GM19328 (cell line): ENCODE results near the gene RIMBP2.

Experiments
- ATAC-seq: cut with Tn5 transposase; IDR thresholded peaks from one replicate; pipeline ENCODE4 v1.9.1; 2021; ENCODE audit warnings: mild to moderate bottlenecking, moderate library complexity; ENCODE audit not compliant: unreplicated experiment

The RIMBP2 gene

GRCh38 chr12:130476451-130477135 is 239.5 kb downstream of the RIMBP2 start:
- ATAC-seq: no peak

DNA sequence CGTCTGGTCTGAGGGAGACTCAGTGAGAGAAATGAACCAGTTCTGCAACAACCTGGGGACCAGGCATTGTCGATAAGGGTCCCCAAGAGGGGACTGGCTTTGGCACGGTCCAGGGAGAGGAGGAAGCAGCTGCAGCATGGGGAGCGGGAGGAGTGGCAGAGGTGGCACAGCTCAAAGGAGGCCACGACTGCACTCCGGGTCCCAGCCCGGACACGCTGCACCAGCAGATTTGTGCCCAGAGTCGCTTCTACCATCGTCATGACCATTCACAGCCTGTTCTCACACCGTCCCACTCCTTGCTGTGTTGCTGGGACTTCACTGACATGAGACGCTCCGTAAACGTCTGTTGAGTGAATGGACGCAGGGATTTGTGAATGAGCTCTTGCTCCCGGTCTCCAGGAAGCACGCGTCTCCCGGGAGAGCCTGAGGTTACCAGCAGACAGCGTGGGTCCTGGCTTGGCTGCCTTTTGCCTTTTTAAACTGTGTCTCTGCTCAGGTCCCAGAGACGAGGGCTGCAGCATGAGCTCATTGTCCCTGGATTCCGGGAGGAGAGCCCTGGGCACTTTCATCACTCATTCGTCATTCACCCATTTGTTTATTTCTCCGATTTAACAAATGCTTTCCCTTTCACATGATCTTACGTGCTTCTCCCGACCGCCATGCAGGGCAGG is 241.4 kb downstream of the RIMBP2 start:
- ATAC-seq: no peak

GRCh38 chr12:130473266-130473665 is 242.8 kb downstream of the RIMBP2 start:
- no peak for ATAC-seq

GRCh38 chr12:130470969-130471368 is 245.1 kb downstream of the RIMBP2 start:
- ATAC-seq: no peak

DNA sequence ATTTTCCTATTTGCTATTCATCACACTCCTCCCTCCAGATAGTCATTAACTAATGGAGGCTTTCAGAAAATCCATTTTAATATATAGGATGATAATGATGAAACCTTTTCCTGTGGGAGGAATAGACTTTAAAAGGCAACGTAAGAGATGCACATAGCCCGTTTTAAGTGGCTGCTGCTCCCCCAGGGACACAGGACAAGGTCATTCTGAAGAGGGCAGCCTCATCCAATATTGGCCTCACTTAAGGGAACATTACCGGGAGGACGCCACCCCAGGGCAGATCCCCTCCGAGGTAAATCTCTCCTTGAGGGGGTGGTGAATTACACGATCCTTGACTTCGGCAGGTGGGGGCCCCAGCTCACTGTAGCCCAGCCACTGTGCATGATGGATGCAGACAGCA is 246.5 kb downstream of the RIMBP2 start:
- no peak for ATAC-seq

DNA sequence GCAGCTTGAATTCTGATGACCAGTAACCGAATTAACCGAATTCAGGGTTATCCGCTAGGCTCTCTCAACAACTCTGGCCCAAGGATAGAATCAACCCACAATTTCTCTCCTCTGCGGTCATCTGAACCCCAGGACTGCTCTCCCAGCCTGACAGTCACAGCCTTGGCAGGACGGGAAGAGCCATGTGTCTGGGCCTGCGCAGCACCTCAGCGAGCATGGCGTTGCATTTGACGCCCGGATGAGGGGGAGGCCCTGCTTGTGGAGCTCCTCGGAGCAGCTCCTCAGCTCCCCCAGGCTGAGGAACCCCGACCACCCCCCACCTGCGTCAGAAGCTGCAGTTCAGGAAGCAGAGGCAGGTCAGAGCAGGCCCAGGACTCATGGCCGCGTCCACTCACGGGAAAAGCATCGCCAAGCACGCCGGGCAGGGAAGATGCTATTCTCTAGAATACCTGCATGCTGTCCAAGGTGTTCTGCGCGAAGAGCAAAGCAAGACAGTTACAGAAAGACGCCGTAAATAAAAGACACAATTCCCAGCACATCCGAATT is 247.3 kb downstream of the RIMBP2 start:
- no peak for ATAC-seq

DNA sequence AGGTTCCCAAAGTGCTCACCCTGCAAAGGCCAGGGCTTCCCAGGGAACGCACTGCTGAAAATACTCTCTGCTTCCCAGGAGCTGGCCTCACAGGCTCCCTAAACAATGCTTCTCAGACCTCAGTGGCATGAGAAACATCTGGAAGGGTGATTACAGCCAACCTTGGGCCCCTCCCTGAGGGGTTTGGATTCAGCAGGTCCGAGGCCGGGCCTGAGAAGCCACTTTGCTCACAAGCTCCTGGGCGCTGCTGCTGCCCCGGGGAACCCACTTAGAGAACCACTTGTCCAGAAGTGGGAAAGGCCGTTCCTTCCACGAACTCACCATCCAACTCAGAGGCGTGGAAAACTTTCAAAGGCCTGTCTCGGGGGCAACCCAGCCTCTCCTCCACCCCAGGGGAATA is 247.9 kb downstream of the RIMBP2 start:
- no peak for ATAC-seq

DNA sequence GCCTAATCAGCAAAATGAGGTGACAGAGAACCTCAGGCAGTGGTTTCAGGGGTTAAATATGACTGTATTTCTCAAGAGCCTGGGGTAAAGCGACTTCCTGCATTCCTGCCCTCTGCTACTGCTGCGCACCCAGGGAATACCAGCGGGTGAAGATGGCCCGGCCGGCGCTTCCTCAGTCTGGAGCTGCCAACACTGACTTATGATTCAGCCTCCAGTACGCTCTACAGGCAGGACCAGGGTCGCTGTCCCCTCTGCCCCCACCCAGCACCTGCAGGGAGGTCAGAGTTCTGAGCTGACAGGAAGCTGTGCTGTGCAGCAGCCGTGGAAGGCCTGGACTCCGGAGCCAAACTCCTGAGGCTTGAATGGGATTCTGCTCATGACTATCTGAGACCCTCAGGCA is 250.5 kb downstream of the RIMBP2 start:
- ATAC-seq: no peak

DNA sequence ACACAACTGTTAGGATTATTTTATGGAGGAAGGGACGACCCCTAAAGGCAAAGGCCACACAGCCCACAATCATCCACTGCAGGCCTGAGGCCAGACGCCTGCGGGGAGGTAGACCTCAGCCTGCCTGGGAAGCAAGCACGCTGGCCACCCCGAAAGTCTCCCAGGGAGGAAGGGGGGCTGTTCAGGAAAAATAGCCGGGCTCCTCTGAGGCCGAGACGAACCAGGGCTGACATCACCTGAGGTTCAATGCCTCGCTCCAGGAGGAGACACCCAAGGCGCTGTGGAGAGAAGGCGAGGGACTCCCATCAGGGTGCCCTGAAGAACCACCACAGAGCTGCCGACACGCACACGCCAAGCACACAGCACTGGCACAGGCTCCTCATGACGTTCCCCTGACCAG is 251.1 kb downstream of the RIMBP2 start:
- no peak for ATAC-seq

DNA sequence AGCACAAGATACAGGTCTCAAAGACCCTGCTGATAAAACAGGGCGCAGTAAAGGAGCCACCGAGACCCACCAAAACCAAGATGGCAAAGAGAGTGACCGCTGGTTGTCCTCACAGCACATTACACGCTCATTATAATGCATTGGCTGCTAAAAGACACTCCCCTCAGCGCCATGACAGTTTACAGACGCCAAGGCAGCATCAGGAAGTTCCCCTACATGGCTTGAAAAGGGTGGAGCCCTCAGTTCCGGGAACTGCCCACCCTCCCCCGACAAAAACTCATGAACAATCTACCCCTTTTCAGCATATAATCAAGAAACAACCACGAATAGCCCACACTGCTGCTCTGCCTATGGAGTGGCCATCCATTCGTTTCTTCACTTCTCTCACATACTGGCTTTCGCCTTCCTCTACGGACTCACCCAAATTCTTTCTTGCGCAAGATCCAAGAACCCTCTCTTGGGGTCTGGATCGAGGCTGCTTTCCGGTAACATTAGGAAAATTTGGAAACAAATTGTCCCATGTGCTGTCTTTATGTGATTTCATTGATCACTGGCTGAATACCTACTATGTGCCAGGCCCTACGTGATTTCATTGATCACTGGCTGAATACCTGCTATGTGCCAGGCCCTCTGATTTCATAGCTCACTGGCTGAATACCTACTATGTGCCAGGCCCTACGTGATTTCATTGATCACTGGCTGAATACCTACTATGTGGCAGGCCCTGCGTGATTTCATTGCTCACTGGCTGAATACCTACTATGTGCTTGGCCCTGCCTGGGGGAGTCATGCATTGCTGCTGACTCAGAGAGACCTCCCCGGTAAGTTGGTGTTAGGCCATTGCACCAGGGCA is 252.1 kb downstream of the RIMBP2 start:
- no peak for ATAC-seq

GRCh38 chr12:130463275-130463658 is 252.8 kb downstream of the RIMBP2 start:
- no peak for ATAC-seq

DNA sequence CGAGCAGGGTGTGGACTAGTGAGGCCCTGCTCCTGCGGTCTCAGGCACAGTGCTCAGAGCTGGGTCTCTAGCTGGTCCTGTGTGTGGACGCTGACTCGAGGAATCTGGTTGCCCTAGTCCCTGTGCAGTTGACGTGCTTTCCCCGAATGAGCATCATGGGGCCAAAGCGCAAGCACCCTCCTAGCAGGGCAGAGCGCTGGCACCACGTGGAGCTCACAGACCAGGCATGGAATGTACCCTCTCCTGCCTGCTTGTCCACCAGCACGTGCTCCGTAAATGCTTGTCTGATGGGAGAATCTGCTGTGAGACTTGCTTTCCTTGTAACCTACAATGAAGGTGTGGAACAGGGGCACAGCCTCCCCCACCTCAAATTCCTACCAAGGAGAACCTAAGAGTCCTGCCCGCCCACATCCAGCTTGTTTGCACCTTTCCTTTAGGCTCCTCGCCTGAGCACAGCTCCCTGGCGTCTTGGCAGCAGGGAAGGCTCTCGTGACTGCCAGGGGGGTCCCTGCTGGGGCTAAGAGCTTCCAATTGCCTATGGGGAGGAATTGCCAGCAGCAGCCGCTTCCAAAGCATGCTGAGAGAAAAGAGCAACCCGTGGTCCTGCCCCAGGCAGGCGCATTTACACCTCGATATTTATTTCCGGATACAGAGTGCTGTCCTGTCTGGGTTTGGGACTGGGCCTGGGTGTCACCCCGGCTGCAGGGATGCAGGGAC is 253.4 kb downstream of the RIMBP2 start:
- no peak for ATAC-seq

GRCh38 chr12:130461839-130462557 is 254.1 kb downstream of the RIMBP2 start:
- ATAC-seq: no peak

DNA sequence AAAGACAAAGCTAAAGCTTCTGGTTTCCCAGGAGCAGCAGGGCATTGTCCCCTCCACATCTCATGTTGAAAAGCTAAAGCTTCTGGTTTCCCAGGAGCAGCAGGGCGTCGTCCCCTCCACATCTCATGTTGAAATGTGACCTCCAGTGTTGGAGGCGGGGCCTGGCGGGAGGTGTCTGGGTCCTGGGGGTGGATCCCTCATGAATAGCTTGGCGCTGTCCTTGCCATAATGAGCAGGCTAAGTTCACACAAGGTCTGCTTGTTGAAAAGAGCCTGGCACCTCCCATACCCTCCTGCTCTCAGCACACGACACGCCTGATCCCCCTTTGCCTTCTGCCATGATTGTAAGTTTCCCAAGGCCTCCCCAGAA is 254.7 kb downstream of the RIMBP2 start:
- no peak for ATAC-seq

DNA sequence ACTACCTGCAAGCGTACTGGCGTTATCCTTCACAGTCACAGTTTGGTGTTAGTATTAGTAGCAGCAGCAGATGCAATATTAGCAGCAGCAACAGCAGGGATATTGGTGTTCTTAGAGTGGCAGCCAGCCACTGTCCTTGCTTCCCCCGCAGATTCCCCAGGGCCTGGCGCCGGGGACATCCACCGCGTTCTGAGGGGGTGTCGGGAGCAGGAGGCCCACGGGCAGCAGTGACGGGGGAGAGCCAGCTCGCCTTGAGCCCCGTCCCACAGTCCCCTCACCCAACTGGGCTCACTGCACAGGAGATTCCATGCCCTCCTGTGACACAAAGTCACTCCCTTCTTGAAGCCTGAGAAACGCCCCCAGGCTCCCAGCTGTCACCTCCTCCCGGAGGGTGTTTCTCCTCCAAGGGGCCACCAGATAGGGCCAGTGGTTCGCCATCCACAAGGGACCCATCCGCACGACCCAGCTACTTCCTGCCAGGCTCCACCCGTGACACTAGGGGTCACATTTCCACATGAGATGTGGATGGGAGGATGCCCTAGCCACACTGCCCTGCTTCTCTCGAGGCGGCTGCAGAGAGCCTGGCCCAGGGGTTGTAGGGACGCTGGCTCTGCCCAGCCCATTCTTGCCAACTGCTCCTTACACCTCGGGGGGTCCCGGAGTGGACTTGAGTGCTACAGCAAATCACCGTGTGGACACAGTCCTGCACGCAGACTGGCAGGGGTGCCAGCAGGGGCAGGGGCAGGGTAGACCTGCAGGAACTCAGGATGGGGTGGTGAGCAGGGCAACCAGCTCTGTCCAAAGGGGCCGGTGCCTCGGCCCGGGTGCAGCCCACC is 255.3 kb downstream of the RIMBP2 start:
- no peak for ATAC-seq

GRCh38 chr12:130459916-130460315 is 256.2 kb downstream of the RIMBP2 start:
- ATAC-seq: no peak

GRCh38 chr12:130458341-130458740 is 257.8 kb downstream of the RIMBP2 start:
- no peak for ATAC-seq

- no peak for ATAC-seq
Observed at GRCh38 chr12:130457215-130457614, 258.9 kb downstream of the RIMBP2 start.

GRCh38 chr12:130456375-130457199 is 259.5 kb downstream of the RIMBP2 start:
- ATAC-seq: no peak
